Measurements from ENCODE around the gene MAGI2.

Gene MAGI2

GRCh38 chr7:79376299-79377025 is 77.0 kb downstream of the MAGI2 start:
- DNase-seq (ENCODE audit: low read depth in 2 of 2), result no peak

GRCh38 chr7:79361214-79361613 is 92.3 kb downstream of the MAGI2 start:
- no peak for DNase-seq (ENCODE audit: low read depth in 2 of 2)

DNA sequence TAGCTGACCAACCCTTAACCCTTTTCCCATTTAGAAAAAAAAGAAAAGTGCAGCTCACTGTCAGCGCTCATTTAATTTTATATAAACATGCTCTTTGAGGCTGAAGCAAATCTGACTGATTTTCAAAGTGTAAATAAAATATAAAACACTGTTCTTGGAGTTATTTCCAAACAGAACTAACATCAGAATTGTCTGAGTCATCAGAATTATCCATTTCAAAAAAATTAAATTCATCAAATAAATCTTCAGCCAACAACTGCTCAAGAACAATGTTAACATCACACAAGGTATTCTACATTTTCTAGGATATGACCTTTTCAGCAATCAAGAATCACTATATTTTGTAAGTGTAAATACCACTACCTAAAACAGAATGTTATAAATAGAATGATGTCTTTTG is 93.6 kb downstream of the MAGI2 start:
- no peak for DNase-seq (ENCODE audit: low read depth in 2 of 2)

- no peak for DNase-seq (ENCODE audit: low read depth in 2 of 2)
Measured at GRCh38 chr7:79357101-79357500, 96.4 kb downstream of the MAGI2 start.

DNA sequence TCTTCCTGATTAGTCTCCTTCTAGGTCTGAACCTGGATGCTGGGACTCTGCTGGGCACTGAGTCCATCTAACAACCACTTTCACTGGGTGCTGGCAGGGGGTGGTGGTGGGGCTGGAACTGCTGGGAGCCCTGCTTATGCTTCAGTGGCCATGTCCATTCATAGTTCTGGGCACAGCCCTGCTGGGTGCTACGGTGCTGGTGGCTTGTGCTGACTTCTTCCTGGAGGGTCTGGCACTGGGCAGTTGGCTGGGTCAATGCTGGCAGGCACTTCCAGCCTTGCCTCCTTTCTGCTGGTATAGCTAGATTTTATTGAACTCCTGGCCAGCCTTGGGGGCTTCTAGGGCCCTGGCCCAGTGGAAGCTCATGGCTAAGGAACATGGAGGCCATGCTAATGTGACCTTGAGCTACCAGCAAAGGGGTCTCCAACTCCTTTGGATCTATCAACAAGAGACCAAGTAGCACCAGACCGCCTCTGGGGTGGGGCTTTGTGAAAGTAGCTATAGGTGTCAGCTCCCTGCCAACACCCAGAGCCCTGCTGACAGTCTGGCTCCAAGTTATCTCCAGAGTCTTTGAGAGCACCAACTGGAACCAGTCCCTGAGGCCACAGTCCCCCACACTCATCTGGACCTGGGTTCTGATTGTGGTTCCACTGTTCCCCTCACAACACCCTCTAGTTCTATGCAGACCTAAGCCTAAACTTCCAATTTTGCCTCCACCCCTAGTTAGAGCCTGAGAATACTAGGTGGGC is 99.6 kb downstream of the MAGI2 start:
- no peak for DNase-seq (ENCODE audit: low read depth in 2 of 2)

GRCh38 chr7:79352323-79352722 is 101.1 kb downstream of the MAGI2 start:
- DNase-seq (ENCODE audit: low read depth in 2 of 2), result no peak

DNA sequence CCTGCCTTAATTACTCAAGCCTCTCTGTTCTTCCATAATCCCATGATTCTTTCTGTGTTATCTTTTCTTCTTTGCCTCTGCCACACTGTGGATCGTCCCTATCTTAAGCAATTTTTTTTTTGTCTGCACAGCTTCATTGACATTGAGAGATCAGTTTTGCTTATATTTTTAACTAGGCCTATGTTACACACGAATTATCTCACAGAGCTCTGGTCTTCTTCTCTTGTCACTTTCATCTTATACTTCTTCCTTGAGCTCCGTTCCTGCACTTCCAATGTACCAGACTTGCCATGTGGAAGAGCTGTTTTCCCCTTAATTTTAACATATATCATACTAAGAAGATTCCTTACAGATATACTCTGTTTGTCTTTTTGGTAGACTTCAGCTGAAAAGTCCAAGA is 106.1 kb downstream of the MAGI2 start:
- DNase-seq (ENCODE audit: low read depth in 2 of 2), result no peak

DNA sequence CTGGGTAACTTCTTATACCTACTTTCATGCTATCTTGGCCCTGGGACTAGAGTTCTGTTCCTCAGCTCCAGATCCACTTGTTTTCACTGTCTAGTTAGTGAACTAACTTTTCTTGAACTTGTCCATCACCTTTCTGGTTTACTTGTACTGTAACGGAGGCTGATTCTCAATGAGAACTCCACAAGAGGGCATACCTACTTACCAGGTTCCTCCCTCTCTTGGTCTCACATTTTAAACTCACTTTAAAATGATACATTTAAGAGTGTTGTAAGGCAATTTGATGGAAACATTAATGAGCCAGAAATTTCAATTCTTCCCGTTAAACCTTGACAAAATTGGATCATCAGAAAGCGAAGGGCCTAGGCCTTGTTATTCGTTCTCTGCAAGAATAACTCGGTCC is 111.6 kb downstream of the MAGI2 start:
- no peak for DNase-seq (ENCODE audit: low read depth in 2 of 2)

GRCh38 chr7:79340212-79340611 is 113.3 kb downstream of the MAGI2 start:
- DNase-seq (ENCODE audit: low read depth in 2 of 2), result no peak

GRCh38 chr7:79339208-79339925 is 114.1 kb downstream of the MAGI2 start:
- no peak for DNase-seq (ENCODE audit: low read depth in 2 of 2)

DNA sequence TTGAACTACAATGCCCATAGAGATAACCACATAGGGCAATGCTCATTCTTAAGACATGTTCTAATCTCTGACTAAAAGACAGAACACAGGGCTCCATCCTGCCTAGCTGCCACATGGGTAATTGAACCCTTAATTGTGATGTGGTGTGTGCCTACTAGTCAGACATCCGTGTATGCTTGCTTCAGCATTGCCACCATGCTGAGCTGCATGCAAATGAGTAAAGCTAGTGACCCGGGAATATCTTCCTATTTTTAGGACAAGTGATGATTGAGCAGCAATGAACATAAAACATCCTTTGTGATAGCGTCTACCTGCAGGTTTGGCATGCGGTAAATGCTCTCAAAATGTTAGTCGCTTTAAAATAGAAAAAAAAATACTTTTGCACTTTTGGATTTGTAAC is 115.8 kb downstream of the MAGI2 start:
- no peak for DNase-seq (ENCODE audit: low read depth in 2 of 2)

DNA sequence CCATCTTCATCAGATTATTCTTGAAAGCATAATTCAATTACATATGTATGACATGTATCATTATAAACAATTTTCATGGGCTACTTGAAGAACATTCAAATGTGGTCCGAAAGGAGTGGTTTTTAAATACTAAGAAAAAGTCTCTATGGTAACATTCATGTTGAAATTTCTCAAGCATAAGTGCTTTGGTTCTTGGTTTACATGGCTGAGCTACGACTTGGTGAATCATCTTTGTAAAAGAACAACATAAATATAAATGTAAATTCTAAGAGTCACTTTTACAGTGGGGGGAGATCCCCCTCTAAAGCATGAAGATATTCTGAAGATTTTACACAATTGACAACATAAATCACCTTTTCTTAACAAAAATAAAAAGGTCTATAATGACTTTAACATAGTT is 118.6 kb downstream of the MAGI2 start:
- no peak for DNase-seq (ENCODE audit: low read depth in 2 of 2)

DNA sequence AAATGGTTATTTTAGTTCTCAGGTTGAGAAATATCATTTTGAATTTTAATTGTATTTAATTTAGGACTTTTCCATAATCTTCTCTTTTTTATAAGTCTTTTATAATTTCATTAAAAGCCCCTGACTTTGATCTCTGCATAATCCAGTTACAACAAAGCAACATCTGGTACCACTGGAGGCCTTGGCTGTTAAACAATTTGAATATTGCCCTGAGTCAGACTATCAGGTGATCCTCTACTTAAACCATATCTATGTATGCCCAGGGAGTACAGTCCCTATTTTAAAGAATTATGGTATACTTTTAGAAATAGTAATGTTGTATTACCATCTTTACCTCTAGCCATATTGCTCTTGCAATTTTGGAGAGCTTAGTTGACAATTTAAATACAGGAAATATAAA is 119.1 kb downstream of the MAGI2 start:
- DNase-seq (ENCODE audit: low read depth in 2 of 2), result no peak

GRCh38 chr7:79332091-79332490 is 121.4 kb downstream of the MAGI2 start:
- DNase-seq (ENCODE audit: low read depth in 2 of 2), result peak; percentile 13 to 23

GRCh38 chr7:79329464-79329863 is 124.0 kb downstream of the MAGI2 start:
- DNase-seq (ENCODE audit: low read depth in 2 of 2), result no peak

DNA sequence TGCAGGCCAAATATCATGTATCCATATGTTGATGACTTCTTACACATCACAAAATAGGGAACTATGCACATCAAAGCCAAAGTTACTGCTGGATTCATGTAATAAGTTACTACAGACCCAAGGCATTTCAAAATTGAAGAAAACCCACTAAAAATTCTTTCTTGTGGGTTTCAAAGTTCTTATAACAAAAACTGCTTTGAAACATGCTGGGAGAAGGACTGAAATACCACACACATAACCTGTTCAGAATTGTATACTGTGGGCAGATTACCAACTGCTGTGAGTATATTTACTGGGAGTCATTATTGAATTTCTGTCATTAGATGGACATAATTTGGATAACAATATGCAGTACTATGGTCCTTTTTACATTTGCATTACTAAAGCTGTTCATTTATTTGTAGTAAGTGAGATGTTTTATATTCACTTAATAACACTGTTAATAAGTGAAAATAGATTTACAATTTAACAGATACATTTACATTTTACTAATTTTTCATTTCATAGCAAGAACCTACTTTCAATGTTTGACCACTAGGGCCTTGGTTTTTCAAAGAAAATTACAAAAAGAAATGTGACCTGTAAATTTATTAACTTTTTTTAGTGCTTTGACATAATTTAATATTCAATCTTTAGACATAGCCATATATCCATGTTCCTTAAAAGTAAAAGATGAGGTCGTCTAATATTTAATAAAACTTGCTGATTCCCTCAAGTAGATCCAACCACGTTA is 132.6 kb downstream of the MAGI2 start:
- no peak for DNase-seq (ENCODE audit: low read depth in 2 of 2)

DNA sequence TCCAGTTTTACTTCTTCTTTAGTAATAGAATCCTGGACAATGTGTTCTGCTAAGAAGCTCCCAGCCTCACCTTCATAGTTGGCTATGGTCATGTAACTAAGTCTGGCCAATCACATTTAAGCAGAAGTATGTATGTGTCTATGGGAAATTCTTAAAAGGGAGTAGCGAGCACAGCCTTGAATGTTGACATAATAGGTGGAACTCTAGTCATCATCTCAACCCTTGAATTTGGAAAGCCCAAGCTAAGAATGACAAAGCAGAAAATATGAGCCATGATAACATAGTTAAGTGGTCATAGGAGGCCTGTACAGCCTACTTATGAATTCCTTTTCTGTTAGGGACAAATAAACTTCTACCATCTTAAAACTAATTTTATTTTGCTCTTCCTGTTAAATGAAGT is 134.1 kb downstream of the MAGI2 start:
- no peak for DNase-seq (ENCODE audit: low read depth in 2 of 2)

DNA sequence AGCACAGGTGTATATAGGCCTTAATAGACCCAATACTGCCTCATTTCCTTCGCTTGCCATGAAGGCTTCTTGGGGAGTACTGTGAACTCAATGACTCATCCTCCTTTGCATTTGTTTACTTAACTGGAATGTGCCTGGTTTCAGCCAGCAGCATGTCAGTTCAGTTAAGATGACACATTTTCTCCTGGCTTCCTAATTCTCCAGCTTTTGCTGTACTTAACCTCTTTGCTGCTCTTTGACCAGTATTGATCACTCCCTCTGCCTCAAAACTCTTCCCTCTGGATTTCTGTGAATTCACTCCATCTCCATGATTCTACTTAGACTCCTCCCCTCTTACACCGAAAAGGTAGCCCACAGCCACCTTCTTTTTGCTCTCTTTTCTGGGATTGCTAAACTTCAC is 135.7 kb downstream of the MAGI2 start:
- DNase-seq (ENCODE audit: low read depth in 2 of 2), result peak; percentile 50 to 51

DNA sequence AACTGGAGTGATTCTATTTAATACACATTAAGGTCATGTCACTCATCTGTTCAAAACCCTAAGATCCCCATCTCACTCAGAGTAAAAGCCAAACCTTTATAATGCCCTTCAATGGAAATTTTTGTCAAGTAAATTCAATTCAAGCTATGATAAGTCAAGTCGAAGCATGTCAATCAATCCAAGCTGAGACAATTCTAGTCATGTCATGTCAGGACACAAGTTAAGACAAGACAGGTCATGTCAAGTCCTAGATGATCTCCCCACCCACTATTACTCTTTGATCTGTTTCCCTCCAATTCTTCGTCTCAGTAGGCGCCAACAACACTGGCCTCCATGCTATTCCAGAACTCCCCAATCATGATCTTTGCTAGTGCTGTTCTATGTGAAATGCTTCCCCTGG is 141.4 kb downstream of the MAGI2 start:
- no peak for DNase-seq (ENCODE audit: low read depth in 2 of 2)

- no peak for DNase-seq (ENCODE audit: low read depth in 2 of 2)
Measured at GRCh38 chr7:79308192-79308591, 145.3 kb downstream of the MAGI2 start.

GRCh38 chr7:79307376-79307775 is 146.1 kb downstream of the MAGI2 start:
- DNase-seq (ENCODE audit: low read depth in 2 of 2), result no peak

GRCh38 chr7:79304711-79305110 is 148.8 kb downstream of the MAGI2 start:
- DNase-seq (ENCODE audit: low read depth in 2 of 2), result no peak

All from fibroblast of skin of left biceps (primary cell).